ENCODE results near the gene ENSA.
"Not testable (repeated sequence)": the region's sequence is repeated elsewhere in the genome, so short reads cannot be mapped to it uniquely, and the experiment has no call there.

The ENSA gene

GRCh38 chr1:150629115-150629928, at the start of gene ENSA:
Gene ENSA (minus strand): TSS chr1:150629612. CDS start chr1:150629470, 142 bp downstream.
- peak within 1 kb of the TSS; percentile 72 for H3K4me3 ChIP-seq
- peak; percentile 99 for DNase-seq (ENCODE audit: low spot score)
- no peak for TF ChIP-seq CTCF (IDR thresholded peaks at IDR 0.05)
- peak within 1 kb of the TSS; percentile 93 for H3K27ac ChIP-seq

- no peak for DNase-seq (ENCODE audit: low spot score)
- no peak for TF ChIP-seq CTCF (IDR thresholded peaks at IDR 0.05)
- Histone ChIP-seq H3K4me3 (no peak overlapping the region), H3K27ac (no peak overlapping the region)
These were observed 49.6 kb upstream of the ENSA start for GRCh38 chr1:150678988-150679387.

- Histone ChIP-seq H3K27ac (no peak overlapping the region), H3K4me3 (no peak overlapping the region)
- no peak for DNase-seq (ENCODE audit: low spot score)
- no peak for TF ChIP-seq CTCF (IDR thresholded peaks at IDR 0.05)
These were observed 45.5 kb upstream of the ENSA start for GRCh38 chr1:150674881-150675280.

GRCh38 chr1:150663321-150663720, 33.9 kb upstream of the ENSA start:
- no peak for TF ChIP-seq CTCF (IDR thresholded peaks at IDR 0.05)

GRCh38 chr1:150662811-150663210, 33.4 kb upstream of the ENSA start:
- Histone ChIP-seq H3K27ac (no peak overlapping the region), H3K4me3 (no peak overlapping the region)
- no peak for DNase-seq (ENCODE audit: low spot score)
- TF ChIP-seq CTCF (IDR thresholded peaks at IDR 0.05), result no peak

More at GRCh38 chr1:150663321-150663720, 33.9 kb upstream of the ENSA start:
- H3K27ac ChIP-seq, result no peak overlapping the region
- H3K4me3 ChIP-seq, result no peak overlapping the region
- no peak for DNase-seq (ENCODE audit: low spot score)

GRCh38 chr1:150661156-150661555, 31.7 kb upstream of the ENSA start:
- Histone ChIP-seq H3K4me3 (no peak overlapping the region), H3K27ac (no peak overlapping the region)
- DNase-seq (ENCODE audit: low spot score), result no peak
- no peak for TF ChIP-seq CTCF (IDR thresholded peaks at IDR 0.05)

GRCh38 chr1:150660584-150660983, 31.2 kb upstream of the ENSA start:
- TF ChIP-seq CTCF (IDR thresholded peaks at IDR 0.05), result no peak
- Histone ChIP-seq H3K27ac (no peak overlapping the region), H3K4me3 (no peak overlapping the region)
- DNase-seq (ENCODE audit: low spot score), result no peak

- not testable (repeated sequence) for H3K27ac ChIP-seq; DNase-seq (ENCODE audit: low spot score); H3K4me3 ChIP-seq
These were observed 27.7 kb upstream of the ENSA start for GRCh38 chr1:150657064-150657463.

- H3K27ac ChIP-seq; H3K4me3 ChIP-seq; DNase-seq (ENCODE audit: low spot score): not testable (repeated sequence)
These were observed 25.2 kb upstream of the ENSA start for GRCh38 chr1:150654635-150655034.
